Sigmoid colon (tissue), 4 donors: ENCODE results near the gene METAP1.

Source experiments
- POLR2A ChIP-seq, 2 donors: fragments of 450-650 bp; IDR thresholded peaks; one replicate each; pipeline ENCODE4 v1.6.1; 2016; ENCODE audit warnings: antibody characterized with exemption in 2 of 2, mild to moderate bottlenecking in 2 of 2, moderate library complexity in 2 of 2
- POLR2AphosphoS5 ChIP-seq, 4 donors: sonication (generic); formaldehyde crosslinking; IDR thresholded peaks; one replicate each; pipeline ENCODE4 v1.6.1; 2017; ENCODE audit warnings: antibody characterized with exemption in 4 of 4
- TF ChIP-seq, protein P1 (sequence below), 4 experiments: fragments of 450-650 bp in 3 of 4; fragments of 200-600 bp in 1 of 4; IDR thresholded peaks; one replicate each; pipeline ENCODE4 v1.5.1; 2016 to 2019; ENCODE audit warnings: antibody characterized with exemption in 4 of 4, mild to moderate bottlenecking in 3 of 4, moderate library complexity in 2 of 4

DNA sequence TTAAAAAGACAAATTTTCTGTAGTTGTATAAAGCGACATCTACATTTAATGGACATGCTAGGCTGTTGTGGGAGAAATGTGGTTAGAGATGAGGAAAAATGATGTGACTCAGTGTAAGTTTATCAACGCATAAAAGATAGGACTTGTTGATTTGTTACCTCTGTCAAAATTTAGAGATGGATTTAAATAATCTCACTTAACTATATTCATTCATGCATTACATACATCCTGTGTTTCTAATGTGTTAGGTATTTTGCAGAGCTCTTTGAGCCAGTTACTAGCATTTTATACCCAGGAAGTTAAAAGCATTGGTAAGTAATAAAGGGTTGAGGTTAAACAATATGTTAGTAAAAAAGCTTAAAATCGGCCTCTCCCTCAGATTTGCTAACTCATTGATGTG, 34.3 kb downstream of the METAP1 start:
- TF ChIP-seq, protein P1, sequence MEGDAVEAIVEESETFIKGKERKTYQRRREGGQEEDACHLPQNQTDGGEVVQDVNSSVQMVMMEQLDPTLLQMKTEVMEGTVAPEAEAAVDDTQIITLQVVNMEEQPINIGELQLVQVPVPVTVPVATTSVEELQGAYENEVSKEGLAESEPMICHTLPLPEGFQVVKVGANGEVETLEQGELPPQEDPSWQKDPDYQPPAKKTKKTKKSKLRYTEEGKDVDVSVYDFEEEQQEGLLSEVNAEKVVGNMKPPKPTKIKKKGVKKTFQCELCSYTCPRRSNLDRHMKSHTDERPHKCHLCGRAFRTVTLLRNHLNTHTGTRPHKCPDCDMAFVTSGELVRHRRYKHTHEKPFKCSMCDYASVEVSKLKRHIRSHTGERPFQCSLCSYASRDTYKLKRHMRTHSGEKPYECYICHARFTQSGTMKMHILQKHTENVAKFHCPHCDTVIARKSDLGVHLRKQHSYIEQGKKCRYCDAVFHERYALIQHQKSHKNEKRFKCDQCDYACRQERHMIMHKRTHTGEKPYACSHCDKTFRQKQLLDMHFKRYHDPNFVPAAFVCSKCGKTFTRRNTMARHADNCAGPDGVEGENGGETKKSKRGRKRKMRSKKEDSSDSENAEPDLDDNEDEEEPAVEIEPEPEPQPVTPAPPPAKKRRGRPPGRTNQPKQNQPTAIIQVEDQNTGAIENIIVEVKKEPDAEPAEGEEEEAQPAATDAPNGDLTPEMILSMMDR (IDR thresholded peaks at IDR 0.05) = no peak
- no peak for TF ChIP-seq POLR2A (IDR thresholded peaks at IDR 0.05)
- TF ChIP-seq POLR2AphosphoS5 (IDR thresholded peaks at IDR 0.05) = no peak
